ENCODE results near the gene RAD9A.

Gene RAD9A

DNA sequence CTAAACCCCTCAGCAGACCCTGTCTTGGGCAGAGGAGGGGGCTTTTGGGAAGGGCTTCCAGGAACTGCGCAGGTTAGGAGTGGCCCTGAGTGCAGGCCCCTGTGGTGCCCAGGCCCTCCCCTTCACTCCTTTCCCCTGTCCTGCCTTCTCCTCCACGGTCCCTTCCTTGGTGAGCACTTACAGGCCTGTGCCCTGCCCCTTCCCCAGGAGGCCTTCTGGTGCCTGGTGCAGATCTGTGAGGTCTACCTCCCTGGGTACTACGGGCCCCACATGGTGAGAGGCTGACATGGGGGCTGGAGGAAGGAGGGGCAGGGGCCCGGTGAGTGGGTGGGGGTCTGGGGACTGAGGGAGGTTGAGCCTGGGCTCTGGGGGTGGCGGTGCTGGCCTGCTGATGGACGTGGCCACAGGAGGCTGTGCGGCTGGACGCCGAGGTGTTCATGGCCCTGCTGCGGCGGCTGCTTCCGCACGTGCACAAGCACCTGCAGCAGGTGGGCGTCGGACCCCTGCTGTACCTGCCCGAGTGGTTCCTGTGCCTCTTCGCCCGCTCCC lies 14.7 kb downstream of the RAD9A start:
- TF ChIP-seq, protein P1, sequence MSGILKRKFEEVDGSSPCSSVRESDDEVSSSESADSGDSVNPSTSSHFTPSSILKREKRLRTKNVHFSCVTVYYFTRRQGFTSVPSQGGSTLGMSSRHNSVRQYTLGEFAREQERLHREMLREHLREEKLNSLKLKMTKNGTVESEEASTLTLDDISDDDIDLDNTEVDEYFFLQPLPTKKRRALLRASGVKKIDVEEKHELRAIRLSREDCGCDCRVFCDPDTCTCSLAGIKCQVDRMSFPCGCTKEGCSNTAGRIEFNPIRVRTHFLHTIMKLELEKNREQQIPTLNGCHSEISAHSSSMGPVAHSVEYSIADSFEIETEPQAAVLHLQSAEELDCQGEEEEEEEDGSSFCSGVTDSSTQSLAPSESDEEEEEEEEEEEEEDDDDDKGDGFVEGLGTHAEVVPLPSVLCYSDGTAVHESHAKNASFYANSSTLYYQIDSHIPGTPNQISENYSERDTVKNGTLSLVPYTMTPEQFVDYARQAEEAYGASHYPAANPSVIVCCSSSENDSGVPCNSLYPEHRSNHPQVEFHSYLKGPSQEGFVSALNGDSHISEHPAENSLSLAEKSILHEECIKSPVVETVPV (CRISPR knock-in tag; IDR thresholded peaks at IDR 0.05) = no peak
- ATAC-seq = no peak

DNA sequence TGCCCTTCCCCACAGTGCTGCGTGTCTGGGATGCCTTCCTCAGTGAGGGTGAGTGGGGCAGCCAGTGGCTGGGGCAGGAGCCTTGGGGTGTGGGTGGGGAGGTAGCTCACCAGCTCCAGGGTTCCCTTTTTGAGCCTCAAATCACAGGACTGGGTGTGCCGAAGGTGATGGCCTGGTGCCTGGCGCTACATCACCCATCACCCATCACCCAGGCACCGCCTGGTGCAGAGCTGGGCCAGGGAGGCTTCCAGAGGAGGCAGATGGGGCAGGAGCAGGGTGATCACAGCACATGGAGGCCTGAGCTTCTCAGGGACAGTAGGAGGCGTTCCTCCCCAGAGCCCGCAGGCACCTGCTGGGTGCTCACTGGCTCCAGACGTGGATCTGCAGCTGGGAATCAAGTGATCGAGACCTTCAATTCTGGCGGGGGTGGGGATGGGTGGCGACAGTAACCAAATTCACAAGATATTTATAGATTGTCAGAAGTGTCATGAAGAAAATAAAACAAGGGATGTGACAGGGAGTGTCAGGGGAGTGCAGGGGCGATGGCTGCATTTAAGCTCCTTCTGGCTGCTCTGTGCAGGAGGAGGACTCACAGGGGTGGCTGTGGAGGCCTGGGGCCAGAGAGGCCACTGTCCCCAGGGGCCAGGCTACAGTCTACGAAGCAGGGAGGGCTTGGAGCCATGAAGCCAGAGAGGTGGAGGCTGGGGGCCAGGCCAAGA lies 15.3 kb downstream of the RAD9A start:
- TF ChIP-seq, protein P1 (CRISPR knock-in tag; IDR thresholded peaks at IDR 0.05) = no peak
- TF ChIP-seq ZFP3 (CRISPR knock-in tag; IDR thresholded peaks at IDR 0.05) = no peak
- TF ChIP-seq ZNF565 (CRISPR knock-in tag; conservative IDR thresholded peaks at IDR 0.05; ENCODE audit: low read depth) = no peak
- TF ChIP-seq TCF4 (CRISPR knock-in tag; IDR thresholded peaks at IDR 0.05; ENCODE audit: borderline replicate concordance) = no peak
- TF ChIP-seq PPARA (CRISPR knock-in tag; IDR thresholded peaks at IDR 0.05; ENCODE audit: borderline replicate concordance) = no peak
- no peak for TF ChIP-seq GLIS3 (CRISPR knock-in tag; IDR thresholded peaks at IDR 0.05)
- no peak for TF ChIP-seq SNAI2 (CRISPR knock-in tag; IDR thresholded peaks at IDR 0.05)
- no peak for TF ChIP-seq CSDC2 (CRISPR knock-in tag; IDR thresholded peaks at IDR 0.05)
- TF ChIP-seq ZFP30 (CRISPR knock-in tag; IDR thresholded peaks at IDR 0.05) = no peak
- TF ChIP-seq, protein P2, sequence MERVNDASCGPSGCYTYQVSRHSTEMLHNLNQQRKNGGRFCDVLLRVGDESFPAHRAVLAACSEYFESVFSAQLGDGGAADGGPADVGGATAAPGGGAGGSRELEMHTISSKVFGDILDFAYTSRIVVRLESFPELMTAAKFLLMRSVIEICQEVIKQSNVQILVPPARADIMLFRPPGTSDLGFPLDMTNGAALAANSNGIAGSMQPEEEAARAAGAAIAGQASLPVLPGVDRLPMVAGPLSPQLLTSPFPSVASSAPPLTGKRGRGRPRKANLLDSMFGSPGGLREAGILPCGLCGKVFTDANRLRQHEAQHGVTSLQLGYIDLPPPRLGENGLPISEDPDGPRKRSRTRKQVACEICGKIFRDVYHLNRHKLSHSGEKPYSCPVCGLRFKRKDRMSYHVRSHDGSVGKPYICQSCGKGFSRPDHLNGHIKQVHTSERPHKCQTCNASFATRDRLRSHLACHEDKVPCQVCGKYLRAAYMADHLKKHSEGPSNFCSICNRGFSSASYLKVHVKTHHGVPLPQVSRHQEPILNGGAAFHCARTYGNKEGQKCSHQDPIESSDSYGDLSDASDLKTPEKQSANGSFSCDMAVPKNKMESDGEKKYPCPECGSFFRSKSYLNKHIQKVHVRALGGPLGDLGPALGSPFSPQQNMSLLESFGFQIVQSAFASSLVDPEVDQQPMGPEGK (CRISPR knock-in tag; IDR thresholded peaks at IDR 0.05; ENCODE audit: borderline replicate concordance) = no peak
- no peak for TF ChIP-seq ARNTL (CRISPR knock-in tag; IDR thresholded peaks at IDR 0.05; ENCODE audit: borderline replicate concordance, low read depth)
- no peak for TF ChIP-seq ZNF8 (CRISPR knock-in tag; IDR thresholded peaks at IDR 0.05)
- no peak for TF ChIP-seq ISL1 (CRISPR knock-in tag; IDR thresholded peaks at IDR 0.05)
- TF ChIP-seq, protein P3, sequence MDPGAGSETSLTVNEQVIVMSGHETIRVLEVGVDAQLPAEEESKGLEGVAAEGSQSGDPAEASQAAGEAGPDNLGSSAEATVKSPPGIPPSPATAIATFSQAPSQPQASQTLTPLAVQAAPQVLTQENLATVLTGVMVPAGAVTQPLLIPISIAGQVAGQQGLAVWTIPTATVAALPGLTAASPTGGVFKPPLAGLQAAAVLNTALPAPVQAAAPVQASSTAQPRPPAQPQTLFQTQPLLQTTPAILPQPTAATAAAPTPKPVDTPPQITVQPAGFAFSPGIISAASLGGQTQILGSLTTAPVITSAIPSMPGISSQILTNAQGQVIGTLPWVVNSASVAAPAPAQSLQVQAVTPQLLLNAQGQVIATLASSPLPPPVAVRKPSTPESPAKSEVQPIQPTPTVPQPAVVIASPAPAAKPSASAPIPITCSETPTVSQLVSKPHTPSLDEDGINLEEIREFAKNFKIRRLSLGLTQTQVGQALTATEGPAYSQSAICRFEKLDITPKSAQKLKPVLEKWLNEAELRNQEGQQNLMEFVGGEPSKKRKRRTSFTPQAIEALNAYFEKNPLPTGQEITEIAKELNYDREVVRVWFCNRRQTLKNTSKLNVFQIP (CRISPR knock-in tag; IDR thresholded peaks at IDR 0.05; ENCODE audit: borderline replicate concordance, low read depth) = no peak
- TF ChIP-seq, protein P4, sequence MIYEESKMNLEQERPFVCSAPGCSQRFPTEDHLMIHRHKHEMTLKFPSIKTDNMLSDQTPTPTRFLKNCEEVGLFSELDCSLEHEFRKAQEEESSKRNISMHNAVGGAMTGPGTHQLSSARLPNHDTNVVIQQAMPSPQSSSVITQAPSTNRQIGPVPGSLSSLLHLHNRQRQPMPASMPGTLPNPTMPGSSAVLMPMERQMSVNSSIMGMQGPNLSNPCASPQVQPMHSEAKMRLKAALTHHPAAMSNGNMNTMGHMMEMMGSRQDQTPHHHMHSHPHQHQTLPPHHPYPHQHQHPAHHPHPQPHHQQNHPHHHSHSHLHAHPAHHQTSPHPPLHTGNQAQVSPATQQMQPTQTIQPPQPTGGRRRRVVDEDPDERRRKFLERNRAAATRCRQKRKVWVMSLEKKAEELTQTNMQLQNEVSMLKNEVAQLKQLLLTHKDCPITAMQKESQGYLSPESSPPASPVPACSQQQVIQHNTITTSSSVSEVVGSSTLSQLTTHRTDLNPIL (CRISPR knock-in tag; IDR thresholded peaks at IDR 0.05; ENCODE audit: low read depth) = no peak
- TF ChIP-seq, protein P5, sequence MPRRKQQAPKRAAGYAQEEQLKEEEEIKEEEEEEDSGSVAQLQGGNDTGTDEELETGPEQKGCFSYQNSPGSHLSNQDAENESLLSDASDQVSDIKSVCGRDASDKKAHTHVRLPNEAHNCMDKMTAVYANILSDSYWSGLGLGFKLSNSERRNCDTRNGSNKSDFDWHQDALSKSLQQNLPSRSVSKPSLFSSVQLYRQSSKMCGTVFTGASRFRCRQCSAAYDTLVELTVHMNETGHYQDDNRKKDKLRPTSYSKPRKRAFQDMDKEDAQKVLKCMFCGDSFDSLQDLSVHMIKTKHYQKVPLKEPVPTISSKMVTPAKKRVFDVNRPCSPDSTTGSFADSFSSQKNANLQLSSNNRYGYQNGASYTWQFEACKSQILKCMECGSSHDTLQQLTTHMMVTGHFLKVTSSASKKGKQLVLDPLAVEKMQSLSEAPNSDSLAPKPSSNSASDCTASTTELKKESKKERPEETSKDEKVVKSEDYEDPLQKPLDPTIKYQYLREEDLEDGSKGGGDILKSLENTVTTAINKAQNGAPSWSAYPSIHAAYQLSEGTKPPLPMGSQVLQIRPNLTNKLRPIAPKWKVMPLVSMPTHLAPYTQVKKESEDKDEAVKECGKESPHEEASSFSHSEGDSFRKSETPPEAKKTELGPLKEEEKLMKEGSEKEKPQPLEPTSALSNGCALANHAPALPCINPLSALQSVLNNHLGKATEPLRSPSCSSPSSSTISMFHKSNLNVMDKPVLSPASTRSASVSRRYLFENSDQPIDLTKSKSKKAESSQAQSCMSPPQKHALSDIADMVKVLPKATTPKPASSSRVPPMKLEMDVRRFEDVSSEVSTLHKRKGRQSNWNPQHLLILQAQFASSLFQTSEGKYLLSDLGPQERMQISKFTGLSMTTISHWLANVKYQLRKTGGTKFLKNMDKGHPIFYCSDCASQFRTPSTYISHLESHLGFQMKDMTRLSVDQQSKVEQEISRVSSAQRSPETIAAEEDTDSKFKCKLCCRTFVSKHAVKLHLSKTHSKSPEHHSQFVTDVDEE (CRISPR knock-in tag; IDR thresholded peaks at IDR 0.05) = no peak
- no peak for TF ChIP-seq RARB (CRISPR knock-in tag; IDR thresholded peaks at IDR 0.05)
- no peak for TF ChIP-seq ESRRG (CRISPR knock-in tag; IDR thresholded peaks at IDR 0.05)
- ATAC-seq = peak; percentile 19; the same call in 2 of the 3 replicates
